ENCODE results near the gene IHH. TPM values are rescaled to one million over a fixed set of nuclear protein-coding genes. Genes with fewer than 3 reads are reported as not detected.

Gene IHH
- total RNA-seq, 1 donor from 2014 or later = not detected

GRCh38 chr2:219019436-219019835 lies 41.3 kb downstream of the IHH start:
- DNase-seq = no peak

- DNase-seq = no peak
Measured at GRCh38 chr2:219018726-219019125, 42.0 kb downstream of the IHH start.

GRCh38 chr2:219018286-219018685 lies 42.4 kb downstream of the IHH start:
- no peak for DNase-seq

GRCh38 chr2:219017201-219017931 lies 43.4 kb downstream of the IHH start:
- DNase-seq = peak; percentile 64

- no peak for DNase-seq
Measured at GRCh38 chr2:219016721-219017120, 44.0 kb downstream of the IHH start.

GRCh38 chr2:219010873-219011272 lies 49.8 kb downstream of the IHH start:
- DNase-seq = no peak

- DNase-seq = no peak
Measured at GRCh38 chr2:219010162-219010756, 50.5 kb downstream of the IHH start.

GRCh38 chr2:219009294-219009693 lies 51.4 kb downstream of the IHH start:
- DNase-seq = no peak

Small RNA genes lying within 50 kb of the gene (small RNA-seq; reads per million reads assigned to genes)
- gene MIR3131 (ENCODE audit: low replicate concordance) (not detected), gene RN7SL764P (ENCODE audit: low replicate concordance) (not detected)

Other genes with a start within 250 kb of the IHH start
- 19.7 TPM for gene PRKAG3, start 229.1 kb downstream of the IHH start, total RNA-seq
- 1.9 TPM for gene WNT6, start 201.1 kb downstream of the IHH start, total RNA-seq
- 5.7 TPM for gene WNT10A, start 180.1 kb downstream of the IHH start, total RNA-seq
- not detected for gene CDK5R2, start 101.3 kb downstream of the IHH start, total RNA-seq
- gene FEV, start 75.7 kb downstream of the IHH start, total RNA-seq = not detected
- not detected for gene CRYBA2, start 67.5 kb downstream of the IHH start, total RNA-seq
- gene CFAP65, start 19.4 kb downstream of the IHH start, total RNA-seq = not detected
- gene NHEJ1, start 99.9 kb upstream of the IHH start, total RNA-seq = 12.8 TPM
- 0.92 TPM for gene SLC23A3, start 109.1 kb upstream of the IHH start, total RNA-seq
- gene CNPPD1, start 116.0 kb upstream of the IHH start, total RNA-seq = 23.9 TPM
- gene RETREG2, start 117.4 kb upstream of the IHH start, total RNA-seq = 35.0 TPM
- 24.4 TPM for gene ZFAND2B, start 145.9 kb upstream of the IHH start, total RNA-seq
- 35.3 TPM for gene ABCB6, start 158.0 kb upstream of the IHH start, total RNA-seq
- gene ATG9A, start 168.7 kb upstream of the IHH start, total RNA-seq = 51.9 TPM
- 41.0 TPM for gene ANKZF1, start 168.9 kb upstream of the IHH start, total RNA-seq
- 5.2 TPM for gene GLB1L, start 184.5 kb upstream of the IHH start, total RNA-seq
- 10.5 TPM for gene STK16, start 184.6 kb upstream of the IHH start, total RNA-seq
- not detected for gene TUBA4B, start 192.3 kb upstream of the IHH start, total RNA-seq
- gene TUBA4A, start 193.0 kb upstream of the IHH start, total RNA-seq = 76.1 TPM
- gene DNAJB2, start 218.4 kb upstream of the IHH start, total RNA-seq = 96.5 TPM
- gene PTPRN, start 248.5 kb upstream of the IHH start, total RNA-seq = 0.31 TPM